Prostate gland (tissue), 2 donors: ENCODE data around the gene CDC34.

ENCODE experiments used
- POLR2A ChIP-seq: fragments of 450-650 bp; IDR thresholded peaks from one replicate; pipeline ENCODE4 v1.6.1; 2016; ENCODE audit warnings: antibody characterized with exemption, mild to moderate bottlenecking
- POLR2AphosphoS5 ChIP-seq: sonication (generic); formaldehyde crosslinking; IDR thresholded peaks from one replicate; pipeline ENCODE4 v1.6.1; 2017; ENCODE audit warnings: antibody characterized with exemption
- TF ChIP-seq, protein P1 (sequence below), 4 experiments: fragments of 200-600 bp in 2 of 4; fragments of 450-650 bp in 2 of 4; sonication (generic) in 2 of 4; IDR thresholded peaks; 1 replicate in 3 of 4; 2 replicates in 1 of 4; pipeline ENCODE4 v1.5.1; 2016 to 2019; ENCODE audit warnings: antibody characterized with exemption in 4 of 4, mild to moderate bottlenecking in 2 of 4, moderate library complexity in 2 of 4

DNA sequence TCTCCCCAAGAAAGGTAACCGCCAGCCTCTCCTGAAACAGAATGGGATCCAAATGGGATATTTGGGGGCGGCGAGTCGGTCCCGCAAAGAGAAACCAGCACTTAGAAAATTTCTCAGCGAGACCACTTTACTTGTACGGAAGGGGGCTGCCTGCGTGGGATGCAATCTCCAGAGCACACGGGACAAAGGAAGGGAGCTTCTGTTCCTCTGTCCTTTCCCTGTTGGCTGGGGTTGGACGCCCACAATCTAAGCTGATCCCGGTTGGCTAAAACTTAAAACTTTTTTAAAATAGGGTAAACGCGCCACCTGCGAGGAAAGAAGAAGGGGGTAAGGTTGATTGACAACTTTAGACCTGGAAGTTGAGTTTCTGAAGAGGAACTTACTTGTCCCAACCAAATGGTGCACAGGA is 40.0 kb downstream of the CDC34 start:
- TF ChIP-seq POLR2A (no peak), POLR2AphosphoS5 (no peak)
- TF ChIP-seq, protein P1, sequence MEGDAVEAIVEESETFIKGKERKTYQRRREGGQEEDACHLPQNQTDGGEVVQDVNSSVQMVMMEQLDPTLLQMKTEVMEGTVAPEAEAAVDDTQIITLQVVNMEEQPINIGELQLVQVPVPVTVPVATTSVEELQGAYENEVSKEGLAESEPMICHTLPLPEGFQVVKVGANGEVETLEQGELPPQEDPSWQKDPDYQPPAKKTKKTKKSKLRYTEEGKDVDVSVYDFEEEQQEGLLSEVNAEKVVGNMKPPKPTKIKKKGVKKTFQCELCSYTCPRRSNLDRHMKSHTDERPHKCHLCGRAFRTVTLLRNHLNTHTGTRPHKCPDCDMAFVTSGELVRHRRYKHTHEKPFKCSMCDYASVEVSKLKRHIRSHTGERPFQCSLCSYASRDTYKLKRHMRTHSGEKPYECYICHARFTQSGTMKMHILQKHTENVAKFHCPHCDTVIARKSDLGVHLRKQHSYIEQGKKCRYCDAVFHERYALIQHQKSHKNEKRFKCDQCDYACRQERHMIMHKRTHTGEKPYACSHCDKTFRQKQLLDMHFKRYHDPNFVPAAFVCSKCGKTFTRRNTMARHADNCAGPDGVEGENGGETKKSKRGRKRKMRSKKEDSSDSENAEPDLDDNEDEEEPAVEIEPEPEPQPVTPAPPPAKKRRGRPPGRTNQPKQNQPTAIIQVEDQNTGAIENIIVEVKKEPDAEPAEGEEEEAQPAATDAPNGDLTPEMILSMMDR (IDR thresholded peaks at IDR 0.05): no peak
